Smooth muscle cell (in vitro differentiated cells): Measurements from ENCODE around the gene CFL1. TPM values are rescaled to one million over a fixed set of nuclear protein-coding genes. Genes with fewer than 3 reads are reported as not detected.

Experiments used
- DNase-seq: peaks from one replicate; lab custom pipeline; 2025; ENCODE audit not compliant: unreplicated experiment; lab: John Stamatoyannopoulos, UW
- H2AFZ ChIP-seq: fragments of 200-600 bp; sonication (generic); 2 replicates; pipeline ENCODE4 v1.6.0; 2016; ENCODE audit warnings: antibody characterized with exemption, low read depth, mild to moderate bottlenecking
- H3F3A ChIP-seq: fragments of 200-600 bp; sonication (generic); 2 replicates; pipeline ENCODE4 v1.6.0; 2017; ENCODE audit warnings: antibody characterized with exemption, low read depth
- H3K27ac ChIP-seq: fragments of 200-600 bp; sonication (generic); 2 replicates; pipeline ENCODE4 v1.5.1; 2016; ENCODE audit warnings: low read depth, mild to moderate bottlenecking
- H3K27me3 ChIP-seq: fragments of 200-600 bp; sonication (generic); 2 replicates; pipeline ENCODE4 v1.6.1; 2016; ENCODE audit warnings: low read depth, mild to moderate bottlenecking
- H3K36me3 ChIP-seq: fragments of 200-600 bp; sonication (generic); 2 replicates; pipeline ENCODE4 v1.5.1; 2016; ENCODE audit warnings: low read depth
- H3K4me1 ChIP-seq: fragments of 200-600 bp; sonication (generic); 2 replicates; pipeline ENCODE4 v1.5.1; 2016; ENCODE audit warnings: low read depth
- H3K4me2 ChIP-seq: fragments of 200-600 bp; sonication (generic); 2 replicates; pipeline ENCODE4 v1.6.0; 2016; ENCODE audit warnings: mild to moderate bottlenecking
- H3K4me3 ChIP-seq: fragments of 200-600 bp; sonication (generic); 2 replicates; pipeline ENCODE4 v1.5.1; 2016; ENCODE audit warnings: mild to moderate bottlenecking
- H3K79me2 ChIP-seq: fragments of 200-600 bp; sonication (generic); 2 replicates; pipeline ENCODE4 v1.6.0; 2016; ENCODE audit warnings: low read depth, mild to moderate bottlenecking
- H3K9ac ChIP-seq: fragments of 200-600 bp; sonication (generic); 2 replicates; pipeline ENCODE4 v1.6.0; 2016; ENCODE audit warnings: low read depth
- H3K9me3 ChIP-seq: fragments of 200-600 bp; sonication (generic); replicated peaks from 2 replicates; pipeline ENCODE4 v1.5.1; 2016; ENCODE audit warnings: low read depth
- H4K20me1 ChIP-seq: fragments of 200-600 bp; sonication (generic); 2 replicates; pipeline ENCODE4 v1.6.0; 2016; ENCODE audit warnings: low read depth
- WGBS: methylation state at CpG from one replicate; pipeline ENCODE4 v1.1.7; 2016; ENCODE audit warnings: low lambda C conversion rate; 5-methylcytosine and 5-hydroxymethylcytosine counted together
- polyA plus RNA-seq: library from polyadenylated mRNA; unstranded; fragments of >200 nt; fragmentation: Nextera tagmentation; extraction: Ambion mirVana; gene quantifications from 2 replicates; pipeline ENCODE4 v1.2.1, GENCODE V29; 2016
- total RNA-seq: library from RNA; depleted of rRNA; stranded (reverse); fragments of >200 nt; gene quantifications from 2 replicates; pipeline ENCODE4 v1.2.3, GENCODE V29; 2014
- TF ChIP-seq, protein P1 (sequence below): fragments of 200-600 bp; sonication (generic); IDR thresholded peaks from 2 replicates; pipeline ENCODE4 v1.5.1; 2017; ENCODE audit warnings: borderline replicate concordance, mild to moderate bottlenecking, antibody characterized with exemption; ENCODE audit not compliant: insufficient read depth, poor library complexity, severe bottlenecking

CFL1 gene
- total and polyA plus RNA-seq, 2 experiments from 2014 or later = 1,255 to 3,052 TPM

DNA sequence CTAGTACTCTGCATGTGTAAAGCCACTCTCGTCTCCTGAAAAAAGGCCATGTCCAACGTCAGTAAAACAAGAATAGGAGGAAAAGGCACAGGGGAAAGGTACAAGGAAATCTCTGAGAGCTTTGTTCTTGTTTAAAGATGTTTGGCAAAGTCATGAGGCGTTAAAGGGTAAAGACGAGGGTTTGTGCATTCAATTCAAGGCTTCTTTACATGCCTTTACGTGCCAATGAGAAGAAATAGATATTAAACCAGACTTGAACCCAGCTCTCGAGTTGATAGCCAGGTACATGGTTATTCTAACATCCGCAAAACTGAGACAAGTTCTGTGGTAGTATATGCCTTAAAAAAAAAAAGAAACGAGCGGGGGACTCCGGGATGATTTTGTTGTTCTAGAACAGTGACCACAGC, 704 bp upstream of the CFL1 start:
- Histone ChIP-seq H3K9me3 (no peaks in the 10 kb centered on the region), H3K4me2 (peak overlapping the region; percentile 88), H3K79me2 (peaks cover 65% of the 10 kb centered on the region), H3F3A (peaks cover 38% of the 10 kb centered on the region), H3K27ac (peak overlapping the region; percentile 83), H3K36me3 (peaks cover 10% of the 10 kb centered on the region), H3K4me1 (peaks cover 16% of the 10 kb centered on the region), H3K4me3 (peak overlapping the region; percentile 96), H3K9ac (peak overlapping the region; percentile 55), H2AFZ (no peak overlapping the region), H3K27me3 (no peaks in the 10 kb centered on the region), H4K20me1 (peaks cover 47% of the 10 kb centered on the region)
- TF ChIP-seq, protein P1, sequence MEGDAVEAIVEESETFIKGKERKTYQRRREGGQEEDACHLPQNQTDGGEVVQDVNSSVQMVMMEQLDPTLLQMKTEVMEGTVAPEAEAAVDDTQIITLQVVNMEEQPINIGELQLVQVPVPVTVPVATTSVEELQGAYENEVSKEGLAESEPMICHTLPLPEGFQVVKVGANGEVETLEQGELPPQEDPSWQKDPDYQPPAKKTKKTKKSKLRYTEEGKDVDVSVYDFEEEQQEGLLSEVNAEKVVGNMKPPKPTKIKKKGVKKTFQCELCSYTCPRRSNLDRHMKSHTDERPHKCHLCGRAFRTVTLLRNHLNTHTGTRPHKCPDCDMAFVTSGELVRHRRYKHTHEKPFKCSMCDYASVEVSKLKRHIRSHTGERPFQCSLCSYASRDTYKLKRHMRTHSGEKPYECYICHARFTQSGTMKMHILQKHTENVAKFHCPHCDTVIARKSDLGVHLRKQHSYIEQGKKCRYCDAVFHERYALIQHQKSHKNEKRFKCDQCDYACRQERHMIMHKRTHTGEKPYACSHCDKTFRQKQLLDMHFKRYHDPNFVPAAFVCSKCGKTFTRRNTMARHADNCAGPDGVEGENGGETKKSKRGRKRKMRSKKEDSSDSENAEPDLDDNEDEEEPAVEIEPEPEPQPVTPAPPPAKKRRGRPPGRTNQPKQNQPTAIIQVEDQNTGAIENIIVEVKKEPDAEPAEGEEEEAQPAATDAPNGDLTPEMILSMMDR = no peak
- DNase-seq = no peak
- under 1% methylated on average over 10 of the region's 10 CpGs for WGBS

- Histone ChIP-seq H3K27ac (peak overlapping the region; percentile 66), H3K9ac (peak overlapping the region; percentile 84), H3K36me3 (peaks cover 10% of the 10 kb centered on the region), H3F3A (peaks cover 50% of the 10 kb centered on the region), H2AFZ (no peak overlapping the region), H3K4me1 (peaks cover 16% of the 10 kb centered on the region), H3K4me3 (peak overlapping the region; percentile 96), H4K20me1 (peaks cover 54% of the 10 kb centered on the region), H3K4me2 (peak overlapping the region; percentile 96), H3K27me3 (no peaks in the 10 kb centered on the region), H3K79me2 (peaks cover 69% of the 10 kb centered on the region), H3K9me3 (no peaks in the 10 kb centered on the region)
- no peak for DNase-seq
- 0% methylated on average over 27 of the region's 49 CpGs for WGBS
- TF ChIP-seq, protein P1 = no peak
Observed at GRCh38 chr11:65857500-65857852, 504 bp downstream of the CFL1 start.

- Histone ChIP-seq H3K4me1 (peaks cover 15% of the 10 kb centered on the region), H2AFZ (no peak overlapping the region)
Observed at GRCh38 chr11:65856689-65857499, 1.1 kb downstream of the CFL1 start.

More at GRCh38 chr11:65856689-65857499, 1.1 kb downstream of the CFL1 start:
- H3K27ac ChIP-seq = peak overlapping the region; percentile 66
- H3K36me3 ChIP-seq = peaks cover 10% of the 10 kb centered on the region
- peak; percentile 52 for DNase-seq
- TF ChIP-seq, protein P1 = no peak
- WGBS = 2% methylated on average over 48 of the region's 57 CpGs
- peaks cover 50% of the 10 kb centered on the region for H3F3A ChIP-seq
- no peaks in the 10 kb centered on the region for H3K27me3 ChIP-seq
- H3K4me3 ChIP-seq = peak overlapping the region; percentile 96
- H3K9ac ChIP-seq = peak overlapping the region; percentile 84
- no peaks in the 10 kb centered on the region for H3K9me3 ChIP-seq
- H4K20me1 ChIP-seq = peaks cover 60% of the 10 kb centered on the region
- H3K4me2 ChIP-seq = peak overlapping the region; percentile 96
- H3K79me2 ChIP-seq = peaks cover 63% of the 10 kb centered on the region
